Mammary epithelial cell (primary cell): ENCODE results near the gene CACNG4.

ENCODE experiments used
- CTCF ChIP-seq, 2 donors: IDR thresholded peaks in 1 of 2; conservative IDR thresholded peaks in 1 of 2; 2 replicates each; pipeline ENCODE4 v1.5.1; 2011 to 2012; ENCODE audit warnings: inconsistent platforms in 2 of 2, low read length in 2 of 2, mild to moderate bottlenecking in 2 of 2, control low read depth in 1 of 2, low read depth in 1 of 2; ENCODE audit not compliant: insufficient read depth in 1 of 2; ENCODE audit errors: extremely low read depth in 1 of 2
- EZH2 ChIP-seq: IDR thresholded peaks from 2 replicates; pipeline ENCODE4 v1.6.1; 2012; ENCODE audit warnings: low read length, inconsistent platforms, borderline replicate concordance

- TF ChIP-seq CTCF (conservative IDR thresholded peaks at IDR 0.05 in 1 of 2, IDR thresholded peaks at IDR 0.05 in 1 of 2; ENCODE audit: extremely low read depth in 1 of 2, insufficient read depth in 1 of 2, low read depth in 1 of 2, low read length in 2 of 2) = no peak
- TF ChIP-seq EZH2 = no peak
These were observed 24.9 kb upstream of the CACNG4 start for GRCh38 chr17:66939461-66940114.
